Ovary (tissue), 3 donors: ENCODE data around the gene SLC12A1.
"Not testable (repeated sequence)": the region's sequence is repeated elsewhere in the genome, so short reads cannot be mapped to it uniquely, and the experiment has no call there.

Experiments
- CTCF ChIP-seq, 3 donors: fragments of 450-650 bp in 2 of 3; fragments of 200-600 bp in 1 of 3; IDR thresholded peaks; one replicate each; pipeline versions ENCODE4 v1.5.1 to v1.8.0; 2016 to 2022; ENCODE audit warnings: antibody characterized with exemption in 3 of 3, mild to moderate bottlenecking in 1 of 3
- POLR2A ChIP-seq: fragments of 450-650 bp; IDR thresholded peaks from one replicate; pipeline ENCODE4 v1.6.1; 2017; ENCODE audit warnings: antibody characterized with exemption, mild to moderate bottlenecking, moderate library complexity
- donor health status: DM: no; HTN: no; CAD: no.

- TF ChIP-seq CTCF (IDR thresholded peaks at IDR 0.05); POLR2A: not testable (repeated sequence)
Measured at GRCh38 chr15:48326180-48326579, 120.1 kb downstream of the SLC12A1 start.
